SH-SY5Y (cell line): Measurements from ENCODE around the gene SLITRK2.

Experiments used
- GATA2 ChIP-seq: IDR thresholded peaks from 2 replicates; pipeline ENCODE4 v1.6.1; 2011; ENCODE audit warnings: mild to moderate bottlenecking, low read depth, low read length
- GATA3 ChIP-seq: IDR thresholded peaks from 2 replicates; pipeline ENCODE4 v1.6.1; 2011; ENCODE audit warnings: low read depth, mild to moderate bottlenecking, low read length, moderate library complexity

DNA sequence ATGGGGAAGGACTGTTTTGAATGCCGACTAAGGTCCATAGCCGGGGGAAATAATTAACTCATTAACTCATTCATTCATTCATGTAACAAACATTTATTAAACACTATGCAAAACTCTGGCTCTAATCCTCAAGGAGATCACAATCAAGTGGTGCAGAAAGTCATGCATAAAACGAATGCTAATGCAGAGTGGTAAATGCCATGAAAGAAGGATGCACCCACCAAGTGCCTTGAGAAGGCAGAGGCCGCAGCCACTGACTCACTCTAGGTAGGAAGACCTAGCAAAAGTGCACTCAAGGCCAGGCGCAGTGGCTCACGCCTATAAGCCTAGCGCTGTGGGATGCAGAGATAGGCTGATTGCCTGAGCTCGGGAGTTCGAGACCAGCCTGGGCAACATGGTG, 22.9 kb downstream of the SLITRK2 start:
- no peak for TF ChIP-seq GATA2
- TF ChIP-seq GATA3 = no peak
